HG02981 (cell line): ENCODE measurements around the gene TMEM131L.
"Not testable (repeated sequence)": the region's sequence is repeated elsewhere in the genome, so short reads cannot be mapped to it uniquely, and the experiment has no call there.

ENCODE experiments used
- ATAC-seq: cut with Tn5 transposase; IDR thresholded peaks from one replicate; pipeline ENCODE4 v1.9.1; 2021; ENCODE audit warnings: mild to moderate bottlenecking, moderate library complexity; ENCODE audit not compliant: unreplicated experiment

Gene TMEM131L

GRCh38 chr4:153539422-153539821 is 73.3 kb downstream of the TMEM131L start:
- no peak for ATAC-seq

- no peak for ATAC-seq
Measured at GRCh38 chr4:153541456-153542096, 75.4 kb downstream of the TMEM131L start.

GRCh38 chr4:153542131-153542530 is 76.0 kb downstream of the TMEM131L start:
- no peak for ATAC-seq

- ATAC-seq, result no peak
Measured at GRCh38 chr4:153542834-153543233, 76.7 kb downstream of the TMEM131L start.

- ATAC-seq, result no peak
Measured at GRCh38 chr4:153543351-153543750, 77.2 kb downstream of the TMEM131L start.

- no peak for ATAC-seq
Measured at GRCh38 chr4:153545822-153546221, 79.7 kb downstream of the TMEM131L start.

DNA sequence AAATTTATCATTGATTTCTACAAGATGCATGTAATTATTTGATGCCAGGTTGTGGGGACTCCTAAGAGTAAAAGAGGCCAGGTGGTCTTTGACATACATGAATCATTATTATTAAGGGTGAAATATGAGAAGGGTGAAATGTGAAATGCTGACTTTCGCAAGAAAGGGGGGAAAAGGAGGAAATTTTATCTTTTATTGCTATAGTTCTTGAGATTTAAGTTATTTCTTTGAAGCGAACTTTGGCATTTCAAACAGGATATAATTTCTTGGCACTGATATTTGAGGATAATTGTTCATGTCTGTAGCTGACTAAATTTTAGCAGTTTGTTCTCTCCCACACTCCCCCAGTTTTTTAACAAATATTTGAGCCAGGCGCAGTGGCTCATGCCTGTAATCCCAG is 80.1 kb downstream of the TMEM131L start:
- no peak for ATAC-seq

DNA sequence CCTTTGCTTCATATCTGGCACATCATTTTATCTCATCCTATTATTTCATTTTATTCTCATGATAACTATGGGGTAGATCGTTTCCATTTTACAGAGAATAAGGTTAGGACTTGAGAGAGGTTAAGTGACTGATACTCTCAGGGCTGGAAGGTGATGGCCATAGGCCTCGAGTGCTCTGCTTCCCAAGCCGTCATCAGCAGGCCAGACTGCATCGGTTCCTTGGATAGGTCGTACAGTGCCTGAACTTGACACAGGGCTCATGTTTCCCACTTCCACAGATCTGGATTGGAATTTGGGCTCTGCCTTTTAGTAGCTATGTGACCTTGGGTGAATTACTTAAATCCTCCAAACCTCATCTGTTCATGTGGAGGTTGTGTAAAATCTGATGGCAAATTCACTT is 81.4 kb downstream of the TMEM131L start:
- ATAC-seq, result no peak

GRCh38 chr4:153548907-153549306 is 82.7 kb downstream of the TMEM131L start:
- not testable (repeated sequence) for ATAC-seq

- ATAC-seq, result no peak
Measured at GRCh38 chr4:153549405-153549804, 83.2 kb downstream of the TMEM131L start.

GRCh38 chr4:153553155-153553818 is 87.1 kb downstream of the TMEM131L start:
- no peak for ATAC-seq

- ATAC-seq, result no peak
Measured at GRCh38 chr4:153553819-153554170, 87.6 kb downstream of the TMEM131L start.

GRCh38 chr4:153555730-153556434 is 89.7 kb downstream of the TMEM131L start:
- ATAC-seq, result no peak

- no peak for ATAC-seq
Measured at GRCh38 chr4:153556435-153556815, 90.3 kb downstream of the TMEM131L start.

- ATAC-seq, result peak; percentile 62
Measured at GRCh38 chr4:153560908-153561307, 94.7 kb downstream of the TMEM131L start.

DNA sequence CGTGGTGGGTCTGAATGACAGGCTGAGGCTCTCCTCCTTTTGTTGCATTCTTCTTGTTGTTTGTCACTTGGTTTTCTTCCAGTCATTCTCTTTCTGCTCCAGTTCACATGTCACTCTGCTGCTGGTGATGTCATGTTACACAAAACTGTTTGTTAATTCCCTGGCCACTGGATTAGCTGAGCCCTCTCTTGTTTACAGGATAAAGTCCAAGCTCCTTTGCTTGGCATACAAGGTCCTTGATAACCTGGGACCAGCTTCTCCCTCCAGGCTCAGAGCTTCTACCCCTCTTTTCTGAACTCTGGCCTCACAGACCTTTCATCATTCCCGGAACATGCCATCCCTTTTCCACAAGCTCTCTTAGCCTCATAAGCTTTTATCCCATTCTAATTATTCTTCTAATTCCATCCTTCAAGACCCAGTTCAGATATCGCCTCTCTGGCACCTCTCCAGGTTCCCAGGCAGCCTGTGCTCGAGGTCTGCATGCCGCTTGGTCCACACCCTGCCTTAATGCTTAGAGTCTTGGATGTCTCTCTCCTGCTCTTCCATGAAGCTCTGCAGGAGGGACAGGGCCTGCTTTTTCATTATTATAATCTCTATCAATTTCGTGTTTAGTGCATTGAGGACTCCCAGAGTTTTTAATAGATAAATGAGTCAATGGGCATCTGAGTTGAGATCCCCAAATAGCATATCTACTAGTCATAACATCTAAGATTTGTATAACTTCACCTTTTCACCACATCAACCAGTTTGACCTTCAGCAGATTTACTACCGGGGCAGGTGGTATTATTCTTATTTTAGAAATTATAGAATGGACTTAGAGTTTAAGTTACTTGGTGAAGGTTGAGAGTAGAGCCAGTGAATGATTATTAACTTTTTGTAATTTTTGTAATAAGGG is 98.7 kb downstream of the TMEM131L start:
- no peak for ATAC-seq

DNA sequence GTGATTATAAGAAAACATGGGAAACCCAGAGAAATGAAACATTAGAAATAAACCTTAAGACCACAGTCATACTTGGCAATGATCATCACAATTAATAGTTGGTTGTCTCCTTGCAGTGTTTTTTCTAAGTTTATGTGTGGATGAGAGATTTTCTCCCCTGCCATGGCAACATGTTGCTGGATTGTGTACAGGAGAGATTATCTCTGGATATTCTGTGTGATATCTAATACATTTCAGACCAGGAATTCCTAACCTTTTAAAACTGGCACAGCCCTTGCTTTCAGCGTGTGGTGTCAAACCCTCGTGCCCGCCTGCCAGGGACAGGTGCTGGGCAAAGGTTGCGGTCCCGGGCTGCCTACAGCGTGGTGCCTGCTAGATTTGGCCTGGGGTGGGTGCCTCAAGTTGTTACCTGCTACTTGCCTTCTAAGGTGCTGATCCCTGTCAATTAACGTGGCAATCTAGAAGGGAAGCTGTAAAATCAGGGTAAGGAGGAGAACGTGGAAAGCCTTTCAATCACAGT is 100.5 kb downstream of the TMEM131L start:
- ATAC-seq, result no peak

GRCh38 chr4:153567660-153568059 is 101.5 kb downstream of the TMEM131L start:
- not testable (repeated sequence) for ATAC-seq

DNA sequence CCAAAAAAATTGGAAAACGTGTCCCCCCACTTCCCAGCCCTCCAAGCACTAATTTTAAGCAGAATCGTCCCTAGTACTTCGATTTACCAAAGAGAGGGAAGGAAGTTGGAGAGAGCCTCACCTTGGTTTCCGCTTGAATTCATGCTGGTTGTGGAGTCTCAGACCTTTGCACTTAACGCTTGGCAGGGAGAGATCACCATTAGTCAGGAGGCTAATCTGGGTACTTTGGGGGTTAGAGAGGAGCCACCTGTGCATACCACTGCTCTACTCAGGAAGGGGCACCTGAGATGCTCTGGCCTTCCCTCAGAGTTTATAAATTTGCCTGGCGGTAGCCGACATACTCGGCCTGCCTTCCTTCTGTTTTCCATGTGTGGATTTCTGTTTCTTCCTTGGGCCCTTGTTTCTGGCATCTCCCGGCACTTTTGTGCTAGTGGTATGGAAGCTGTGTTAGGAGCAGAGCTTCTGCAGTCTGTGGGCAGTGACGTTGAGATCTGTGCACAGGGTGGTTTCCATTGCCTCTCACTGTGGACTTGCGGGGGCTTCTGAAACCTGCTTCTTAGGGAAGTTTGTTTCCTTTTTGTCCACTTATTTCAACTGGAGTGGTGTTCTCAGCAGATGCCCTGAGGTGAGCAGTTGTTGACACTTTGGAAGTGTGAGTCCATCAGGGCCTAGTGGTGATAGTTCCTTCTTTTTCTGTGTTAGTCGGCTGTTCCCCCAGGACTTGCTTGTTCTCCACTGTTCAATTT is 104.2 kb downstream of the TMEM131L start:
- ATAC-seq, result peak; percentile 34

DNA sequence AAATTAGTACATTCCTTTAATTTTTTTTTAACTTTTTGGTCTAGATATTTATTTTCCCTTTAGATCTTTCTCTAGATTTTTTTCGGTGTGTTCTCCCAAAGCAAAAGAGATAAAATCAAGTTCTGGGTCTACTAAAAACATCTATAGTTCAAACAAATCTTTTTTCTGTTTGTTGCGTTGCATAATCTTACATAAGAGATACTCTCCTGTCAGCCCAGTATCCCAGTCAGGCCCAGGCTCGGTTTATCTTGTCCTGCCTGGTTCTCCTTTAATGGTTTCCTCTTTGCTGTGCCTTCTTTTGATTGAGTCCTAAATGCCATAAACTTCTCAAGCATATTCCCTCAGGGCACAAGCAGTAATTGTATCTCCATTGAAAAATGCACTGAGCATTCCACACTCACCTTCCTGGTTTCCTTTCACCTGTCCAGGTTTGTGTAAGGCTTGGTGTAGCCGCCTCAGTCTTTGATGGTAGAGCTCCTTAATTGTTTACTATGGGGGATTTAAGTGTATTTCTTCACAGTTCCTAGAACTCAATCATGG is 104.9 kb downstream of the TMEM131L start:
- no peak for ATAC-seq
